SK-N-SH (cell line): Measurements from ENCODE around the gene SPEF1.

Source experiments
- SMC3 ChIP-seq: IDR thresholded peaks from 2 replicates; pipeline ENCODE4 v1.6.1; 2012; ENCODE audit warnings: low read depth, low read length, improper control_type of control experiment
- TEAD4 ChIP-seq: IDR thresholded peaks from 2 replicates; pipeline ENCODE4 v1.4.0; 2012; ENCODE audit warnings: mild to moderate bottlenecking, borderline replicate concordance; ENCODE audit not compliant: insufficient read depth
- TF ChIP-seq, protein P1 (sequence below): IDR thresholded peaks from 2 replicates; pipeline ENCODE4 v1.4.0; 2012; ENCODE audit warnings: low read depth
- TF ChIP-seq, protein P2 (sequence below): fragments of 150-350 bp; IDR thresholded peaks from 2 replicates; pipeline ENCODE4 v1.6.1; 2017; ENCODE audit warnings: antibody characterized with exemption, low read length, low read depth, borderline replicate concordance
- TF ChIP-seq, protein P3 (sequence below): fragments of 200-600 bp; sonication (generic); IDR thresholded peaks from 2 replicates; pipeline ENCODE4 v1.6.1; 2017; ENCODE audit warnings: antibody characterized with exemption, mild to moderate bottlenecking, moderate library complexity
- TF ChIP-seq, protein P4 (sequence below): IDR thresholded peaks from 2 replicates; pipeline ENCODE4; 2012

DNA sequence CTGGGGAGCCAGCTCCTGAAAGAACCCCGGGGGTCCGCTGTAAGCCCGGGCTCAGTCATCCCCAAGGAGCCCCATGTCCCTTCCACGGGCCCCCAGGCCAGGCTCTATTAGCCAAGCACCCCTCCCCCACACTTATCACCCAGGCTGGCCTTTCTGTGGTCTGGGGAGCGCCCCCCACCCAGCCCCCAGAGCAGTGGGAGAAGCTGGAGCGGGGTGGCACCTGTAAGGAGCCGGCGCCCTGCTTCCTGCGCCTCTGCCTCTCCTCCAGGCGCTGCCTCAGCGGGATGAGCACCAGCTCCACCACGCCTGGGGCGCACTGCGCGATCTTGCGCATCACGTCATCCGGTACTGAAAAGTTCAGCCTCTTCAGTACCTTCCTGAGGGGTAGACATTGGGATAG, 2.3 kb downstream of the SPEF1 start:
- TF ChIP-seq, protein P1, sequence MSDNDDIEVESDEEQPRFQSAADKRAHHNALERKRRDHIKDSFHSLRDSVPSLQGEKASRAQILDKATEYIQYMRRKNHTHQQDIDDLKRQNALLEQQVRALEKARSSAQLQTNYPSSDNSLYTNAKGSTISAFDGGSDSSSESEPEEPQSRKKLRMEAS, result no peak
- no peak for TF ChIP-seq TEAD4
- TF ChIP-seq, protein P2, sequence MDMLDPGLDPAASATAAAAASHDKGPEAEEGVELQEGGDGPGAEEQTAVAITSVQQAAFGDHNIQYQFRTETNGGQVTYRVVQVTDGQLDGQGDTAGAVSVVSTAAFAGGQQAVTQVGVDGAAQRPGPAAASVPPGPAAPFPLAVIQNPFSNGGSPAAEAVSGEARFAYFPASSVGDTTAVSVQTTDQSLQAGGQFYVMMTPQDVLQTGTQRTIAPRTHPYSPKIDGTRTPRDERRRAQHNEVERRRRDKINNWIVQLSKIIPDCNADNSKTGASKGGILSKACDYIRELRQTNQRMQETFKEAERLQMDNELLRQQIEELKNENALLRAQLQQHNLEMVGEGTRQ, result no peak
- TF ChIP-seq, protein P3, sequence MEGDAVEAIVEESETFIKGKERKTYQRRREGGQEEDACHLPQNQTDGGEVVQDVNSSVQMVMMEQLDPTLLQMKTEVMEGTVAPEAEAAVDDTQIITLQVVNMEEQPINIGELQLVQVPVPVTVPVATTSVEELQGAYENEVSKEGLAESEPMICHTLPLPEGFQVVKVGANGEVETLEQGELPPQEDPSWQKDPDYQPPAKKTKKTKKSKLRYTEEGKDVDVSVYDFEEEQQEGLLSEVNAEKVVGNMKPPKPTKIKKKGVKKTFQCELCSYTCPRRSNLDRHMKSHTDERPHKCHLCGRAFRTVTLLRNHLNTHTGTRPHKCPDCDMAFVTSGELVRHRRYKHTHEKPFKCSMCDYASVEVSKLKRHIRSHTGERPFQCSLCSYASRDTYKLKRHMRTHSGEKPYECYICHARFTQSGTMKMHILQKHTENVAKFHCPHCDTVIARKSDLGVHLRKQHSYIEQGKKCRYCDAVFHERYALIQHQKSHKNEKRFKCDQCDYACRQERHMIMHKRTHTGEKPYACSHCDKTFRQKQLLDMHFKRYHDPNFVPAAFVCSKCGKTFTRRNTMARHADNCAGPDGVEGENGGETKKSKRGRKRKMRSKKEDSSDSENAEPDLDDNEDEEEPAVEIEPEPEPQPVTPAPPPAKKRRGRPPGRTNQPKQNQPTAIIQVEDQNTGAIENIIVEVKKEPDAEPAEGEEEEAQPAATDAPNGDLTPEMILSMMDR, result no peak
- no peak for TF ChIP-seq SMC3
- TF ChIP-seq, protein P4, sequence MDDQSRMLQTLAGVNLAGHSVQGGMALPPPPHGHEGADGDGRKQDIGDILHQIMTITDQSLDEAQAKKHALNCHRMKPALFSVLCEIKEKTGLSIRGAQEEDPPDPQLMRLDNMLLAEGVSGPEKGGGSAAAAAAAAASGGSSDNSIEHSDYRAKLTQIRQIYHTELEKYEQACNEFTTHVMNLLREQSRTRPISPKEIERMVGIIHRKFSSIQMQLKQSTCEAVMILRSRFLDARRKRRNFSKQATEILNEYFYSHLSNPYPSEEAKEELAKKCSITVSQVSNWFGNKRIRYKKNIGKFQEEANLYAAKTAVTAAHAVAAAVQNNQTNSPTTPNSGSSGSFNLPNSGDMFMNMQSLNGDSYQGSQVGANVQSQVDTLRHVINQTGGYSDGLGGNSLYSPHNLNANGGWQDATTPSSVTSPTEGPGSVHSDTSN, result no peak
